Measurements from ENCODE around the gene METTL21C. TPM values are rescaled to one million over a fixed set of nuclear protein-coding genes. Genes with fewer than 3 reads are reported as not detected.

Gene METTL21C
- total RNA-seq (2014; rRNA removed; shearing (Covaris generic)): not detected in 2 replicates

- Histone ChIP-seq H3K4me1 (replicated peaks) (peaks cover 15% of the 10 kb centered on the region; the same call in 1 of the 2 replicates), H3K4me3 (no peak within 1 kb of the TSS), H3K9me3 (replicated peaks) (peaks cover 2% of the 10 kb centered on the region; the same call in 1 of the 2 replicates), H3K27me3 (replicated peaks) (no peaks in the 10 kb centered on the region), H3K27ac (no peak within 1 kb of the TSS), H3K36me3 (no peaks in the 10 kb centered on the region)
- no peak for DNase-seq (ENCODE audit: low read depth in 1 of 2, low spot score in 2 of 2)
Observed at GRCh38 chr13:102694937-102695336, at the start of gene METTL21C. Gene METTL21C, minus strand, starts transcription at chr13:102695044. Its CDS starts 546 bp downstream, at chr13:102694498.

- Histone ChIP-seq H3K27me3 (replicated peaks) (no peaks in the 10 kb centered on the region; the same call in 1 of the 2 replicates), H3K9me3 (replicated peaks) (no peaks in the 10 kb centered on the region; the same call in none of the 2 replicates), H3K27ac (no peak overlapping the region), H3K4me3 (no peak overlapping the region), H3K4me1 (replicated peaks) (no peaks in the 10 kb centered on the region), H3K36me3 (no peaks in the 10 kb centered on the region; the same call in 1 of the 2 replicates)
- DNase-seq (ENCODE audit: low read depth in 1 of 2, low spot score in 2 of 2): no peak
Observed at GRCh38 chr13:102742506-102742905, 47.7 kb upstream of the METTL21C start.

GRCh38 chr13:102742101-102742500 lies 47.3 kb upstream of the METTL21C start:
- Histone ChIP-seq H3K4me3 (no peak overlapping the region), H3K27me3 (replicated peaks) (no peaks in the 10 kb centered on the region; the same call in 1 of the 2 replicates), H3K9me3 (replicated peaks) (no peaks in the 10 kb centered on the region; the same call in none of the 2 replicates), H3K36me3 (no peaks in the 10 kb centered on the region; the same call in 1 of the 2 replicates), H3K4me1 (replicated peaks) (no peaks in the 10 kb centered on the region), H3K27ac (no peak overlapping the region)
- no peak for DNase-seq (ENCODE audit: low read depth in 1 of 2, low spot score in 2 of 2)

- Histone ChIP-seq H3K27me3 (replicated peaks) (no peaks in the 10 kb centered on the region; the same call in 1 of the 2 replicates), H3K27ac (no peak overlapping the region), H3K4me1 (replicated peaks) (no peaks in the 10 kb centered on the region), H3K36me3 (no peaks in the 10 kb centered on the region), H3K9me3 (replicated peaks) (no peaks in the 10 kb centered on the region), H3K4me3 (no peak overlapping the region)
- DNase-seq (ENCODE audit: low read depth in 1 of 2, low spot score in 2 of 2): peak in 1 of 2 experiments; percentile 12
Observed at GRCh38 chr13:102729560-102730270, 34.9 kb upstream of the METTL21C start.

- Histone ChIP-seq H3K4me3 (no peak overlapping the region), H3K27ac (no peak overlapping the region), H3K4me1 (replicated peaks) (0 out of 2 replicates have a peak, but pooled peaks cover 4% of the 10 kb centered on the region), H3K9me3 (replicated peaks) (no peaks in the 10 kb centered on the region), H3K27me3 (replicated peaks) (no peaks in the 10 kb centered on the region; the same call in 1 of the 2 replicates), H3K36me3 (no peaks in the 10 kb centered on the region)
- DNase-seq (ENCODE audit: low read depth in 1 of 2, low spot score in 2 of 2): peak in 1 of 2 experiments; percentile 6
Observed at GRCh38 chr13:102726430-102726829, 31.6 kb upstream of the METTL21C start.

DNA sequence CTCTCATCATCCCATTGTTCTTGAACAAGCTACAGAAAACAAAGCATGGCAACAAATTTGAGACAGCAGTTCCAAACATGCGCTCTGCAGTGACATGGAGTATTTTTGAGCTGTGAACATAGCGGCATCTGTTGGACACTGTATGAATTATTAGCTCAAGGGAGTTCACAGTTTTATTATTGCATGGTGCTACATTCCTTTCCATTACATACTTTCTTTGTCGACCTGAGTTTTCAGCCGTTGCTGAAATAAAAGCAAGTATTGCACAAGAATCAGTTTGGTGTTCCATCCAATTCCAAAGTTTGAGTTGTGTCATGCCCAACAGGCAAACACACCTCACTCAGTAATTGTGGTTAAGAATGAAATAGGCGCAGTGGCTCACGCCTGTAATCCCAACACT lies 30.1 kb upstream of the METTL21C start:
- H3K36me3 ChIP-seq: no peaks in the 10 kb centered on the region
- no peaks in the 10 kb centered on the region for H3K27me3 ChIP-seq (replicated peaks)
- H3K4me1 ChIP-seq (replicated peaks): peaks cover 9% of the 10 kb centered on the region
- no peak overlapping the region for H3K4me3 ChIP-seq
- H3K9me3 ChIP-seq (replicated peaks): no peaks in the 10 kb centered on the region
- H3K27ac ChIP-seq: no peak overlapping the region
- DNase-seq (ENCODE audit: low read depth in 1 of 2, low spot score in 2 of 2): peak in 1 of 2 experiments; percentile 39

GRCh38 chr13:102721800-102722231 lies 27.0 kb upstream of the METTL21C start:
- Histone ChIP-seq H3K27ac (no peak overlapping the region), H3K4me1 (replicated peaks) (peaks cover 29% of the 10 kb centered on the region), H3K9me3 (replicated peaks) (no peaks in the 10 kb centered on the region), H3K27me3 (replicated peaks) (no peaks in the 10 kb centered on the region), H3K4me3 (no peak overlapping the region), H3K36me3 (no peaks in the 10 kb centered on the region)
- DNase-seq (ENCODE audit: low read depth in 1 of 2, low spot score in 2 of 2): peak in 1 of 2 experiments; percentile 11

DNA sequence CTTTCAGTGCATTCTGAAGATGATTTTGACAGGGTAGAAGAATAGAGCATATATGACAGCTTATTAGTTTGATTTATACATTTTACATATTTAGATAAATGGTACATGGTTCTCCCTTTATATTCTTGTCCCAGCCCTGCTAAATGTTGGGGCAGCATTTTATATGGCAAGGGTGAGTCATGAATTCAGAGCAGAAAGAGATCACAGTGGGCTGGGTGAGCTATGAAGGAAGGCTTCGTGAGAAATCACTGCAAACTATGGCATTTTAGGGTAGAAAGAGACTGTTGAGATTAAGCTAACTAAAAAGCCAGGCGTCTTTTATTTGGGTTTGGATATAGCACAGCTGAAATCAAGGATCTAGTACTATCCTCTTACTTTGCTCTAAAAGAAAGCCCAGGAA lies 23.9 kb upstream of the METTL21C start:
- H3K27me3 ChIP-seq (replicated peaks): no peaks in the 10 kb centered on the region
- H3K36me3 ChIP-seq: no peaks in the 10 kb centered on the region
- H3K4me1 ChIP-seq (replicated peaks): peaks cover 29% of the 10 kb centered on the region
- DNase-seq (ENCODE audit: low read depth in 1 of 2, low spot score in 2 of 2): peak in 1 of 2 experiments; percentile 8
- H3K4me3 ChIP-seq: no peak overlapping the region
- H3K9me3 ChIP-seq (replicated peaks): no peaks in the 10 kb centered on the region
- H3K27ac ChIP-seq: no peak overlapping the region

GRCh38 chr13:102715447-102715846 lies 20.6 kb upstream of the METTL21C start:
- H3K27ac ChIP-seq: no peak overlapping the region
- peaks cover 24% of the 10 kb centered on the region for H3K4me1 ChIP-seq (replicated peaks)
- DNase-seq (ENCODE audit: low read depth in 1 of 2, low spot score in 2 of 2): no peak
- H3K9me3 ChIP-seq (replicated peaks): no peaks in the 10 kb centered on the region
- no peak overlapping the region for H3K4me3 ChIP-seq
- no peaks in the 10 kb centered on the region for H3K27me3 ChIP-seq (replicated peaks)
- no peaks in the 10 kb centered on the region for H3K36me3 ChIP-seq

DNA sequence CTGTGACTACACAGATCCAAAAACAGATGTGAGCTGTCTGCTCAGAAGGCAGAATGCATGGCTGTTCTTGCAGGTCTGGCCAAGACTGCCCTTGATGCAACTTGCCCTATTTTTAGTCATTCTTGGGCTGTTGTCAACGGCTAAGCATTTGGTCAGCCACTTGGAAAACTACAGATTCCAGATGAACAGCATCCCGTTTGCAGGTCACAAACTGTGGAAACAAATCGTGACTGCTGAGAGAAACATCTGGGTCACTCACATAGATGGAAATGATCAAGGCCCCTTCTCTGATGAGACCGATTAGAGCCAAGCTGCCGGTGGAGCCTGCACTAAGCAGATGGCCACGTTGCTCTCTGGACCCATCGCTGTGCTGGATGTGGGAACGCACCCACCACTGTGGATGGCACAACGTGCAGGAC lies 15.4 kb upstream of the METTL21C start:
- DNase-seq (ENCODE audit: low read depth in 1 of 2, low spot score in 2 of 2): no peak
- Histone ChIP-seq H3K4me3 (no peak overlapping the region), H3K36me3 (no peaks in the 10 kb centered on the region), H3K9me3 (replicated peaks) (no peaks in the 10 kb centered on the region), H3K27me3 (replicated peaks) (no peaks in the 10 kb centered on the region), H3K27ac (no peak overlapping the region), H3K4me1 (replicated peaks) (peaks cover 27% of the 10 kb centered on the region)

DNA sequence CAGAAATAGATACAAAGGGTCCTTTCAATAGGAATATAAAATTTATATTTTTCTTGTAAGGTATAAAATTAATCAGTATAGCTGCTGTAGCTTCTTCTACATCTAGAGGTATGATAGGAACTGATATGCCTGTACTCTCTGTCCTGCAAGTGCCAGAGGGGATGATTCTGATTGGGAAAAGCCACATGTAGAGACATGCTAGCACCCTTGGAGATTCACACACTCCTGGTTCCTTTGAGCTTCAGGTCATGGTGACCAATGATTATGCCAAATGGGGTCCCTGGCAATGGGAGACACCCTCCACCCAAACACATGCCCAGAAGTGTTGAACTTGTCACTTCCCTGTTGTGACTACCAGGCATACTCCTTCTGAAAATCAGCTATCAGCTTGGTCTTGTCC lies 14.7 kb upstream of the METTL21C start:
- H3K9me3 ChIP-seq (replicated peaks): no peaks in the 10 kb centered on the region
- no peaks in the 10 kb centered on the region for H3K27me3 ChIP-seq (replicated peaks)
- no peak overlapping the region for H3K27ac ChIP-seq
- no peak overlapping the region for H3K4me3 ChIP-seq
- no peaks in the 10 kb centered on the region for H3K36me3 ChIP-seq
- DNase-seq (ENCODE audit: low read depth in 1 of 2, low spot score in 2 of 2): no peak
- peaks cover 34% of the 10 kb centered on the region for H3K4me1 ChIP-seq (replicated peaks)

- Histone ChIP-seq H3K27ac (no peak overlapping the region), H3K36me3 (no peaks in the 10 kb centered on the region), H3K4me3 (no peak overlapping the region), H3K27me3 (replicated peaks) (no peaks in the 10 kb centered on the region), H3K9me3 (replicated peaks) (no peaks in the 10 kb centered on the region), H3K4me1 (replicated peaks) (peaks cover 40% of the 10 kb centered on the region)
- DNase-seq (ENCODE audit: low read depth in 1 of 2, low spot score in 2 of 2): no peak
Observed at GRCh38 chr13:102708991-102709390, 14.1 kb upstream of the METTL21C start.

DNA sequence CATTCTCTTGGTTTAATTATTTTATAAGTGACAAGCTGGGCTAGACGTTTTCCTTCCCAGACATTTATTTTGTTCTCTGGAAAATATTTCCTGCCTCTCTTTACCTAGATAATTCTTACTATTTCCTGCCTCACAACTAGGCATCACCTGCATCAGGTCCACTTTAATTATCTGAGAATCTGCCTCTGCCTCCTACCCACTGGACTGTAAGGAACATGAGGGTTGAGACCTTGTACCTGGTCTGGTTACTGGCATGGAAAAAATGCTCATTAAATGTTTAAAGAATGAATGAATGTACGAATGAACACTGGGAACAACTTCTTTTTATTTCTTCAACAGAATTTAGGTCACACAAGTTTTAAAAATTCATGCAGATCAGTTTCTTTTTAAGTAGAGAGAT lies 13.4 kb upstream of the METTL21C start:
- H3K4me3 ChIP-seq: no peak overlapping the region
- peaks cover 45% of the 10 kb centered on the region for H3K4me1 ChIP-seq (replicated peaks)
- peak overlapping the region; percentile 62; the same call in 1 of the 2 replicates for H3K27ac ChIP-seq
- H3K27me3 ChIP-seq (replicated peaks): no peaks in the 10 kb centered on the region
- DNase-seq (ENCODE audit: low read depth in 1 of 2, low spot score in 2 of 2): no peak
- no peaks in the 10 kb centered on the region for H3K9me3 ChIP-seq (replicated peaks)
- H3K36me3 ChIP-seq: no peaks in the 10 kb centered on the region

GRCh38 chr13:102707467-102707866 lies 12.6 kb upstream of the METTL21C start:
- Histone ChIP-seq H3K27ac (peak overlapping the region; percentile 62), H3K9me3 (replicated peaks) (no peaks in the 10 kb centered on the region), H3K36me3 (no peaks in the 10 kb centered on the region), H3K4me3 (no peak overlapping the region), H3K27me3 (replicated peaks) (no peaks in the 10 kb centered on the region), H3K4me1 (replicated peaks) (peaks cover 48% of the 10 kb centered on the region)
- peak in 1 of 2 experiments; percentile 72 for DNase-seq (ENCODE audit: low read depth in 1 of 2, low spot score in 2 of 2)
